AG09309 (cell line): ENCODE data around the gene ZNF808.
"Not testable (repeated sequence)": the region's sequence is repeated elsewhere in the genome, so short reads cannot be mapped to it uniquely, and the experiment has no call there.

Source experiments
- DNase-seq: peaks from one replicate; pipeline ENCODE4 v3.0.0-alpha.2; 2010; ENCODE audit warnings: low read depth
- H3K4me3 ChIP-seq: 2 replicates; pipeline ENCODE4 v1.5.1; 2011; ENCODE audit warnings: mild to moderate bottlenecking, low read depth, low read length, moderate library complexity; ENCODE audit not compliant: control insufficient read depth
- TF ChIP-seq, protein P1 (sequence below): IDR thresholded peaks from 2 replicates; pipeline ENCODE4 v1.5.1; 2011; ENCODE audit warnings: mild to moderate bottlenecking, low read depth, low read length, inconsistent platforms; ENCODE audit not compliant: insufficient read depth, control insufficient read depth; ENCODE audit errors: missing control alignments

ZNF808 gene

DNA sequence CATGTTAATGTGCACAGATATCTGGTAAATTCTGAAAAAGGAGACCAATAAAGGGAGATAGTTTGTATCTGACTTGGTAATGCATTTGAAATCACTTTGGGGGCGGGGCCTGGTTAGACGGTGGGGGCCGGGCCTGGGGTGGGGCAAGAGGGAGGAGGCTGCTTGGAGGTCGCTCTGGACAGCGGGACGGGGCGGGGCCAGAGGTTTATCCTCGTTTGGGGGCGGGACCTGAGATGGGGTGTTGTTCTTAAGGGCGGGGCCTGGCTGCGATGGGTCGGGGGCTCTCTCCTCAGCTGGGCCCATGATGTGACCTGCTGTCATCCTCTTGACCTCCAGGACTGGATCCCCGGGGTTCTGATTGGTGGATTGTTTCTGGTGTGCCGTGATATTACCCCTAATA is 4.9 kb upstream of the ZNF808 start:
- TF ChIP-seq, protein P1, sequence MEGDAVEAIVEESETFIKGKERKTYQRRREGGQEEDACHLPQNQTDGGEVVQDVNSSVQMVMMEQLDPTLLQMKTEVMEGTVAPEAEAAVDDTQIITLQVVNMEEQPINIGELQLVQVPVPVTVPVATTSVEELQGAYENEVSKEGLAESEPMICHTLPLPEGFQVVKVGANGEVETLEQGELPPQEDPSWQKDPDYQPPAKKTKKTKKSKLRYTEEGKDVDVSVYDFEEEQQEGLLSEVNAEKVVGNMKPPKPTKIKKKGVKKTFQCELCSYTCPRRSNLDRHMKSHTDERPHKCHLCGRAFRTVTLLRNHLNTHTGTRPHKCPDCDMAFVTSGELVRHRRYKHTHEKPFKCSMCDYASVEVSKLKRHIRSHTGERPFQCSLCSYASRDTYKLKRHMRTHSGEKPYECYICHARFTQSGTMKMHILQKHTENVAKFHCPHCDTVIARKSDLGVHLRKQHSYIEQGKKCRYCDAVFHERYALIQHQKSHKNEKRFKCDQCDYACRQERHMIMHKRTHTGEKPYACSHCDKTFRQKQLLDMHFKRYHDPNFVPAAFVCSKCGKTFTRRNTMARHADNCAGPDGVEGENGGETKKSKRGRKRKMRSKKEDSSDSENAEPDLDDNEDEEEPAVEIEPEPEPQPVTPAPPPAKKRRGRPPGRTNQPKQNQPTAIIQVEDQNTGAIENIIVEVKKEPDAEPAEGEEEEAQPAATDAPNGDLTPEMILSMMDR: no peak
- no peak overlapping the region for H3K4me3 ChIP-seq
- DNase-seq: no peak

DNA sequence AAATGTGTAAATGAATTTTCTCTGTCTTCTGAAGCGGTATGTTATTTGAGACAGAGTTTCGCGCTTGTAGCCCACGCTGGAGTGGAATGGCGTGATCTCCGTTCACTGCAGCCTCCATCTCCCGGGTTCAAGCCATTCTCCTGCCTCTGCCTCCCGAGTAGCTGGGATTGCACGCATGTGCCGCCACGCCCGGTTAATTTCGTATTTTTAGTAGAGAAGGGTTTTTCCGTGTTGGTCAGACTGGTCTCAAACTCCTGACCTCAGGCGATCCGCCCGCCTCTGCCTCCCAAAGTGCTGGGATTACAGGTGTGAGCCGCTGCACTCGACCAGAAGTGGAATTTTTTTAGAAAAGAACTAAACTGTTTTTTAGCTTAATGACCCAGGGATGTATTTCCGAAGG is 3.4 kb upstream of the ZNF808 start:
- TF ChIP-seq, protein P1: no peak
- no peak for DNase-seq
- H3K4me3 ChIP-seq: no peak overlapping the region

DNA sequence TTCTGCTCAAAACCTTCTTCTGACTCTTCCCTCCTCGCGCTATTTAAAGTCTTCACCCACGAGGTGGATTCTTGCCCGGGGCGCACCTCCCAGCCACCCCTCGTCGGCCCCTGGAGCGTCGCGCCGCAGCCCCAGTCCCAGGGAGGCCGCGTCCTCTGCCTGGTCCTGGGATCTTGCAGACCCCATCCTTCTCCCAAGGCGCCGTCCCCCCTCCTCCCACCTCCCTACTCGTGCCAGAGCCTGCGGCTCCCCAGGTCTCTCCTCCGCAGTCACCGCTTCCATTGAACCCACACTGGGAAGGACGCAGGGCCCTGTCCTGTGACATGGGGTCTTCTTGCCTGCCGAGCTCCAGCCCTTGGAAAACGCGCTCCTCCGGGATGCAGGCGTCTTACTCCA is 486 bp downstream of the ZNF808 start:
- peak overlapping the region; percentile 63 for H3K4me3 ChIP-seq
- DNase-seq: no peak
- TF ChIP-seq, protein P1: no peak

DNA sequence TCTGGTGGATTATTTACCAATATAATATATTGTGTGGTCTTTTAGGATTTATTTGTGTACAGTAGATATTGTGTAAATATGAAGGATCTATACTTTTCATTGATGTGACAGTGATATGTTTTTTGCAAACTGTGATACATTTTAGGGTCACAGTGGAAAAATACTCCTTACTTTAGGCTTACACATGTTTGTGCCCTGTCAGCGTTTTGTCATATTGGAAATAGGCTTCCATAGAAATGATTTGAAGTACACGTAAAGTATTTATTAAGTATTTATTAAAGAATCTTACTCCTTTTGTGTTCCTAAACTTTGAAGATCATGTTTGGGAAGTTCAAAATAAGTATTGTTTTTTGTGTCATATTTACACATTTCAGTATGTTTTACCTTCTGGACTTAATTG is 5.0 kb downstream of the ZNF808 start:
- DNase-seq: no peak
- TF ChIP-seq, protein P1: no peak
- no peak overlapping the region for H3K4me3 ChIP-seq

DNA sequence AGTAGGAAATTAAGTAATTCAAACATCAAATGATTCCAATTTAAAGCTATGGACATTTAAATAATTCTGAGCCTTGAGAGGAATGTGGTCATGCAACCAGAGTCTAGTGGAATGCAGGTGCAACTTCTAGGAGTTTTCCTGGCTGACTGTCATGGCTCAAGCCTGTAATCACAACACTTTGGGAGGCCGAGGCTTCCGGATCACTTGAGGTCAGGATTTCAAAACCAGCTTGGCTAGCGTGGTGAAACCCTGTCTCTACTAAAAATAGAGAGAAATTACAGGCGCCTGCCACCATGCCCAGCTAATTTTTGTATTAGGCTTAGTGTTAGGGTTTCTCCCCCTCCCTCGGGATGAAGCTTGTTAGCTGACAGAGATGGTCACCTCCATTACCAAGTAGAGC is 6.4 kb downstream of the ZNF808 start:
- no peak overlapping the region for H3K4me3 ChIP-seq
- no peak for DNase-seq
- TF ChIP-seq, protein P1: no peak

DNA sequence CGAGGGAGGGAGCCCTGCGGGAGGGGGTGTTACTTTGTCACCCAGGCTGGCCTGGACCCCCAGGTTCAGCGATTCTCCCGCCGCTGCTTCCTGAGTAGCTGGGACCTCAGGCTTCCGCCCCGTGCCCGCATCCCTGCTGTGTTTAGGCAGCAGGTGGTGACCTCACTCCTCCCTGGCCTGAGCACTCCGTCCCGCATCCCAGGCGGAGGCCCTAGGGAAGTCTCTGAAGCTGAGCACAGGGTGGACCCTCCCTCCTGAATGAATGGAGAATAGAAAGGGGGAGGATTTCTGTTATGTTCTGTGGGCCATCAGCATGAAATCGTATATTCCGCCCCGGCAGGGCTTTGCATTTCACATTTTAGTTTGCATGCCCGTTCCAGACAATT is 7.9 kb downstream of the ZNF808 start:
- DNase-seq: not testable (repeated sequence)
- peak overlapping the region; percentile 75 for H3K4me3 ChIP-seq

DNA sequence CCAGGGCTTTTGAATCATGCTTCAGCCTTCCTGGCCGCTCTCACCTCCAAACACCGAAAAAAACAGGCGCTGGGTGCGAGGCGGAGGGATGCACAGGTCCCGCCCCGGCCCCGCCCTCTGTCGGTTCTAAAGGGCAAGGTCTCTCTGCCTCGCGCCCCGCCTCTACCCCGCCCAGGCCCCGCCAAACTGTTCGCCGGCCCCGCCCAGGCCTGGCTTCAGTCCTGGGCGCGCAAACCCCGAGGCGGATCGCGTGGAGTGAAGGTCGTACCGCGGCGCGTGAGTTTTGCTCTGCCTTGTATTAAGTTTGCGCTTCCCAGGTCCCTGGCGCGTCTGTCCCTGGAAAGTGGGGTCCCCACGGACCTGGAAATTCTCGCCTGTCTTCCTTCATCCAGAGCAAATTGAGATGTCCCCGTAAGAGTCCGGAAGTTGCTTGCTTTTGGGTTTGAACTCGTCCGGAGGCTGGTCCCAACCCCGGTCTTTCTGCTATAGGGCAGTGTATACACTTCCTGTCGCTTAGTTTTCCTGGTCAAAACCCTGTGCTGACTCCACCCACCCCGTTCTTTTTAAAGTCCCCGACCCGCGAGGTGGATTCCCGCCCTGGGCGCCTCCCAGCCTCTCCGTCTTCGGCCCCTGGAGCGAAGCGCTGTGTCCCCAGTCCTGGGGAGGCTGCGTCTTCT is 8.4 kb downstream of the ZNF808 start:
- no peak for DNase-seq
- TF ChIP-seq, protein P1: peak; percentile 9
- peak overlapping the region; percentile 75 for H3K4me3 ChIP-seq
